Upper lobe of left lung (tissue), 4 donors: ENCODE data around the gene FLRT2.

Experiments used
- EP300 ChIP-seq, 4 donors: sonication (generic); formaldehyde crosslinking; IDR thresholded peaks; one replicate each; pipeline ENCODE4 v1.5.1; 2017; ENCODE audit warnings: antibody characterized with exemption in 4 of 4, control low read depth in 2 of 4
- POLR2A ChIP-seq, 4 donors: fragments of 450-650 bp; IDR thresholded peaks; one replicate each; pipeline ENCODE4 v1.5.1; 2016 to 2017; ENCODE audit warnings: antibody characterized with exemption in 4 of 4, mild to moderate bottlenecking in 2 of 4
- POLR2AphosphoS5 ChIP-seq, 2 donors: sonication (generic); formaldehyde crosslinking; IDR thresholded peaks; one replicate each; pipeline ENCODE4 v1.5.1; 2017; ENCODE audit warnings: antibody characterized with exemption in 2 of 2
- TF ChIP-seq, protein P1 (sequence below), 6 experiments: fragments of 450-650 bp in 4 of 6; fragments of 200-600 bp in 2 of 6; sonication (generic) in 2 of 6; IDR thresholded peaks; one replicate each; pipeline ENCODE4 v1.5.1; 2016 to 2019; ENCODE audit warnings: antibody characterized with exemption in 6 of 6

DNA sequence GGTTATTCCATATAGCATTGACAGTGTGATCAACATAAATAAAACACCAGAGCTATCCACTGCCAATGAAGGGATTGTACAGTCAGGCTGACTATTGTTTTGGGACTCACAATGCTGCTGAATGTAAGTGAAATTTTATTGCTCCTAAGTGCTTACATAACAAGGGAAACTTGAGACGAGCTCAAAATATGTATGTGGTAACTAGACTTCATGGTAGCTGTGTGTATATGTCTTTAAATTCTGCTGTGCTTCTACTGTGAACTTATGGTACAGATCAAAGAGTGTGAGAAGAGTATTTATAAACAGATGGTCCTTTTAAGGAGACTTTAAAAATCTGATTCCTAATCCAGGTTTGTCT, 6.9 kb downstream of the FLRT2 start:
- TF ChIP-seq, protein P1, sequence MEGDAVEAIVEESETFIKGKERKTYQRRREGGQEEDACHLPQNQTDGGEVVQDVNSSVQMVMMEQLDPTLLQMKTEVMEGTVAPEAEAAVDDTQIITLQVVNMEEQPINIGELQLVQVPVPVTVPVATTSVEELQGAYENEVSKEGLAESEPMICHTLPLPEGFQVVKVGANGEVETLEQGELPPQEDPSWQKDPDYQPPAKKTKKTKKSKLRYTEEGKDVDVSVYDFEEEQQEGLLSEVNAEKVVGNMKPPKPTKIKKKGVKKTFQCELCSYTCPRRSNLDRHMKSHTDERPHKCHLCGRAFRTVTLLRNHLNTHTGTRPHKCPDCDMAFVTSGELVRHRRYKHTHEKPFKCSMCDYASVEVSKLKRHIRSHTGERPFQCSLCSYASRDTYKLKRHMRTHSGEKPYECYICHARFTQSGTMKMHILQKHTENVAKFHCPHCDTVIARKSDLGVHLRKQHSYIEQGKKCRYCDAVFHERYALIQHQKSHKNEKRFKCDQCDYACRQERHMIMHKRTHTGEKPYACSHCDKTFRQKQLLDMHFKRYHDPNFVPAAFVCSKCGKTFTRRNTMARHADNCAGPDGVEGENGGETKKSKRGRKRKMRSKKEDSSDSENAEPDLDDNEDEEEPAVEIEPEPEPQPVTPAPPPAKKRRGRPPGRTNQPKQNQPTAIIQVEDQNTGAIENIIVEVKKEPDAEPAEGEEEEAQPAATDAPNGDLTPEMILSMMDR (IDR thresholded peaks at IDR 0.05): no peak
- TF ChIP-seq POLR2A (IDR thresholded peaks at IDR 0.05) (no peak), POLR2AphosphoS5 (IDR thresholded peaks at IDR 0.05) (no peak), EP300 (IDR thresholded peaks at IDR 0.05) (no peak)
